Measurements from ENCODE around the gene IDI2.

IDI2 gene

DNA sequence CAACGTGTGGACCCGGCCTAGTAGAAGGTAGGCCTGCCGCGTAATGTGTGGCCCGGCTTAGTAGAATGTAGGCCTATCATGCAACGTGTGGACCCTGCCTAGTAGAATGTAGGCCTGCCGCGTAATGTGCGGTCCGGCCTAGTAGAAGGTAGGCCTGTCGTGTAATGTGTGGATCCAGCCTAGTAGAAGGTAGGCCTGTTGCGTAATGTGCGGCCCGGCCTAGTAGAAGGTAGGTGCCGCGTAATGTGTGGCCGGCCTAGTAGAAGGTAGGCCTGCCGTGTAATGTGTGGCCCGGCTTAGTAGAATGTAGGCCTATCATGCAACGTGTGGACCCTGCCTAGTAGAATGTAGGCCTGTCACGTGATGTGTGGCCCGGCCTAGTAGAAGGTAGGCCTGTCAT is 49.3 kb downstream of the IDI2 start:
- no peak for DNase-seq

DNA sequence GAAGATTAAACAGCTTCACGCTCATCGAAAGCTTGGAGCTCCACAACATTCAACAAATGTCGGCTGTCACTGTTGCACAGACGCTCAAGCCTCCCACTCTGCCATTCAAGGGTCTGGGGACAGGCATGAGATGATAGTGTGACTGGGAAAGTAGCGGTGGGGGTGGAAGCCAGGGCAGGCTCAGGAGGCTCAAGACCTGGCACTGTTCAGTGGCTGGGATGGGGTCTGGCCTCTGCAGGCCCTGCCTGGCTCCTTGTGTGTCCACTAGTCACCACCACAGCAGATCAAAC is 50.9 kb downstream of the IDI2 start:
- no peak for DNase-seq

DNA sequence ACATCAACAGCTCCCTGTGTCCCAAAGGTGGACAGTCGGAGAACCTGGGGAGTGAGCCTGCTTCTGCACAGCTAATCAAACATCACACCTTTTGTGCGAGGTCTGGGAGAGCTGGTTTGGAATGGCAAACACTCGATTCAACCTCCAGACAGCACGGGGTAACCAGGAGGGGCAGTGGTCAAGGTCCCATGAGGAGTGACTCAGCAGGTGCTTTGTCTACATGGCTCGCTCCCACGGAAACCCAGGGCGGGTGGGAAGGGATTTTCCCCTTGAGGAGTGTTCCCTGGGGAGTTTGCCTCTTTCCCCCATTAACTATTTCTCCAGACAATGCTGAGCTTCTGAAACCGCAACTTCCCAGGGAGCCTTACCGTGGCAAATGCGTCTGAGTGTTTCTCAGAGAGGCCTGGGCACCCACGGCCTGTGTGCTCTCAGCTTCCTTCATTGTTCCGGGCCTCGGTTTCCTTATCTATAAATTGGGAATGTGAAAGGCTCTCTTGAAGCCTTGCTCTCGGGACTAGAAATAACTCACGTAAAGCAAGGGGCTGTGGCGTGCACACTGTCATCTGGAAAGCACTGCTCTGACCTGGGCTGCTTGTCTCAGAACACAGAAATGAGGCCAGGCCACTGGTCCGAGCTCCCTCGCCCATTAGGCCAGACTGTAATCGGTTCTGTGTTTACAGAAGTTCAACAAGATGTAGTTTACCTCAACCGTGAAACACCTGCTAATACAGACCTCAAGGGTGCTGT is 51.4 kb downstream of the IDI2 start:
- no peak for DNase-seq

DNA sequence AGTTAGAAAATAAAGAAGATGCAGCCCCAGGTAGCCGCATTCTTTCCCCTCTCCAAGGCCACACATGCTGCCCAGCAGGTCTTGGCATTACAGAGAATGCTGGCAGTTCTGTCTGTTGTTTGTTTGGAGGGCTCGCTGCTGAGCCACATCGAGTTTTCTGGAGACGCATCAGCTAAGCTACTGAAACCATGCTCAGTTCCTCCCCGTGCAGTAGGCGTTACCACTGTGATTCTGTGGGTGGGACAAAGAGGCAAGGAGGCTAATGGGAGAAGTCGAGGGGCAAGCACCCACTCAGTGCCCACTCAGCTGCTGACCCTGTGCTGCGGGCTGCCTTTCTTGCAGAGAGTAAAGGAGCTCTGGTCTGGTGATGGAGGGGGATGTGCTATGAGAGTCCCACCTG is 52.9 kb downstream of the IDI2 start:
- no peak for DNase-seq

DNA sequence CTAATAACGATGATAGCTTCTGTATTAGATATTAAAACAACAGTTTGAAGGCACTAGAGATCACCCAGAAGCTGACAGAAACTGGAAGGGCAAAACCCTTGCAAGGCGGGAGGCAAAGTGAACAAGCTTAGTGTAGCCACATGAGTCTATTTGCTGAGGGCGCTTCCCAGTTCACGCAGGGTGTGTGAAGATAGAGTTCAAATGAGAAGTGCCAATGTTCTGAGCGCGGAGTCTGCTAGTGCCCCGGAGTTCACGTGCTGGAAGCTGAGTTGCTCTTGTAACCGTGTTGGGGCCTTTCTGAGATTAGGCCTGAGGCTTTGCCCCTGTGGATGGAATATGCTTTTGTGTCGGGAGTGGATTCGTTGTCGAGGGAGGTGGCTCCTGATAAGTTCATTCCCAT is 54.0 kb downstream of the IDI2 start:
- DNase-seq: no peak

DNA sequence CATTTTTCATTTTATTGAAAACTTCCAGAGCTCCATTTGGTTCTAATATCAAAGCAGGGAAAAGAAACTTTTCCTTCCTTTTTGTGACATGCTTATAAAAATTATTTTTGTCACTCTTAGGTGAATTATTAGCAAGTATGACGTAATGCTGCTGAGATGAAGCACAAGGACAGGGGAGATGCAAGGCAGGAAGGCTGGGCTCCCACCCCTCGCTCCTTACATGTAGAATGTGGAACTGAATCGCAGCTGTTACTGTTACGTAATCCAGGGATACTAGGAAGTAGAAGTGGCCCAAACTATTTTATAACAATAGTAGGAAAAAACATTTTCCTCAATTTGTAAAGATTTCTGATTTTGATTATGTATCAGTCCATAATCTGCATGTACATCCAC is 54.5 kb downstream of the IDI2 start:
- no peak for DNase-seq

DNA sequence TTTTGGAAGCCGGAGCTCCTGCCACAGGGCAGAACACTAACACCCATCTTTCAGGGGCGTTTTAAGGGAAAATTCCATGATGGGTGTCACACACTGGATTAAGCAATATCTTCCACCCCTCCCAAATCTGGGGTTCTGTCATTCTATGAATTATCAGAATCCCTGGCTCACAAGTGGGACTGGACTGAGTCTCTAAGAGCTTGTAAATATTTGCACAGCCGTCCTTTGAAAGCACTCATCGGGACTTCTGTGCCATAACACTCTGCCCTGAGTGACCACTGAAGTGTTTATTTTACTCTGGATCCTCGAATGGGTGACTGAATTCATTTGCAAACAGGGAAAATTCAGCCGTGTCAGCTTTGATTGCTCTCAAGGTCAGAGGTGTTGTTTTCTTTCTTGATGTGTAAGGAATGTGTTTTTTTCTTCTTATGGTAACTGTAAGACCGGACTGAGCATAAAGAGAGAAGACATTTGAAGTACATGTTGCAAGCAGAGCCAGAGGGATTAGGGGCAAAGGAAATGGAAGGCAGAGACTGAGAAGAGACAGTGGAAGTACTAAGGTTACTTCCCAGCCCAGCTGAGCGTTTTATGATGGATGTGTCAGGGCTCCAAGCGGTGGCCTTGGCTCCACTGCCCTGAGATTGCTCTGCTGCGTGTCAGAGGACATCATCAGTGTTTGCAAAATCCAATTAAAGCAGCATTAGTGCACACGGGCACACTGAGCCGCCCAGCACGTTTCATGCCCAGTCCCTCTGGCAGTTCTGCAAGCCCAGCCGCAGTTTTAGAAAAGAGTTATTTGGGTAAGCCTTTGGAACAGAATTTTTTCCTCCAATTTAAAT is 55.1 kb downstream of the IDI2 start:
- DNase-seq: no peak

DNA sequence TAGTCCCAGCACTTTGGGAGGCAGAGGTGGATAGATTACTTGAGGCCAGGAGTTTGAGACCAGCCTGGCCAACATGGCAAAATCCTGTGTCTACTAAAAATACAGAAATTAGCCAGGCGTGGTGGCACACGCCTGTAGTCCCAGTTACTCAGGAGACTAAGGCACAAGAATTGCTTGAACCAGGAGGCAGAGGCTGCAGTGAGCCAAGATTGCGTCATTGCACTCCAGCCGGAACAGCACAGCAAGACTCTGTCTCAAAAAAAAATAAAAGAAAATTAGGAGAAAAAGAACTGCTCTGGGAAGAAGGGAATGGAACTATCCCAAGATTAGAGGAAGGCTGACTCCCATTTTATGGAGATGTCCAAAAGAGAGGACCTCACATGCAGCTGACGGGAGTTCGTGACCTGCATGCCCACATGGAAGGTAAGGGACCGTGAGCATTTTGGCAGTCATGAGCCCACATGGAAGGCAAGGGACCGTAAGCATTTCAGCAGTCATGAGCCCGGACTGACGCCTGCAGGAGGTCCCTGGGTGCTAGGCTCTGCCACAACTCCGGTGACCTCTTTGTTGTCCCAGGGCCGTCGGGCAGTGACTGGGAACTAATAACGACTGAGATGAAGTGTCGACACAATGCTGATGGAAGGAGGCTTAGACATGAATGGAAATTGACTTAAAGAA is 56.0 kb downstream of the IDI2 start:
- no peak for DNase-seq
